GM21529 (cell line): ENCODE results near the gene AKR7A2.

Experiments
- ATAC-seq: cut with Tn5 transposase; IDR thresholded peaks from one replicate; pipeline ENCODE4 v1.9.1; 2021; ENCODE audit not compliant: unreplicated experiment

The AKR7A2 gene

GRCh38 chr1:19343617-19344350 lies 31.8 kb upstream of the AKR7A2 start:
- ATAC-seq, result no peak

- no peak for ATAC-seq
These were observed 31.1 kb upstream of the AKR7A2 start for GRCh38 chr1:19342894-19343616.

- no peak for ATAC-seq
These were observed 30.3 kb upstream of the AKR7A2 start for GRCh38 chr1:19342062-19342750.

- no peak for ATAC-seq
These were observed 29.5 kb upstream of the AKR7A2 start for GRCh38 chr1:19341201-19342061.

- no peak for ATAC-seq
These were observed 28.5 kb upstream of the AKR7A2 start for GRCh38 chr1:19340387-19340937.

GRCh38 chr1:19339214-19339861 lies 27.4 kb upstream of the AKR7A2 start:
- ATAC-seq, result no peak

GRCh38 chr1:19338323-19338762 lies 26.4 kb upstream of the AKR7A2 start:
- no peak for ATAC-seq

- ATAC-seq, result no peak
These were observed 25.3 kb upstream of the AKR7A2 start for GRCh38 chr1:19337289-19337688.

GRCh38 chr1:19336543-19336942 lies 24.6 kb upstream of the AKR7A2 start:
- no peak for ATAC-seq

- ATAC-seq, result no peak
These were observed 21.8 kb upstream of the AKR7A2 start for GRCh38 chr1:19333587-19334354.

- ATAC-seq, result no peak
These were observed 20.9 kb upstream of the AKR7A2 start for GRCh38 chr1:19332832-19333231.

- ATAC-seq, result no peak
These were observed 19.4 kb upstream of the AKR7A2 start for GRCh38 chr1:19331262-19331878.

- ATAC-seq, result no peak
These were observed 18.6 kb upstream of the AKR7A2 start for GRCh38 chr1:19330449-19331135.

- no peak for ATAC-seq
These were observed 17.7 kb upstream of the AKR7A2 start for GRCh38 chr1:19329611-19330010.

GRCh38 chr1:19329188-19329587 lies 17.2 kb upstream of the AKR7A2 start:
- ATAC-seq, result no peak

- no peak for ATAC-seq
These were observed 16.5 kb upstream of the AKR7A2 start for GRCh38 chr1:19328486-19328885.

GRCh38 chr1:19327736-19328135 lies 15.8 kb upstream of the AKR7A2 start:
- ATAC-seq, result no peak

GRCh38 chr1:19327301-19327700 lies 15.4 kb upstream of the AKR7A2 start:
- no peak for ATAC-seq

GRCh38 chr1:19326748-19327065 lies 14.8 kb upstream of the AKR7A2 start:
- no peak for ATAC-seq
